Hippocampal formation (tissue), 2 donors: ENCODE data around the gene VPS11.
"Not testable (repeated sequence)": the region's sequence is repeated elsewhere in the genome, so short reads cannot be mapped to it uniquely, and the experiment has no call there.

Experiments used
- DNase-seq, 2 donors: peaks; one replicate each; lab custom pipeline; 2025; lab: John Stamatoyannopoulos, UW

Gene VPS11

DNA sequence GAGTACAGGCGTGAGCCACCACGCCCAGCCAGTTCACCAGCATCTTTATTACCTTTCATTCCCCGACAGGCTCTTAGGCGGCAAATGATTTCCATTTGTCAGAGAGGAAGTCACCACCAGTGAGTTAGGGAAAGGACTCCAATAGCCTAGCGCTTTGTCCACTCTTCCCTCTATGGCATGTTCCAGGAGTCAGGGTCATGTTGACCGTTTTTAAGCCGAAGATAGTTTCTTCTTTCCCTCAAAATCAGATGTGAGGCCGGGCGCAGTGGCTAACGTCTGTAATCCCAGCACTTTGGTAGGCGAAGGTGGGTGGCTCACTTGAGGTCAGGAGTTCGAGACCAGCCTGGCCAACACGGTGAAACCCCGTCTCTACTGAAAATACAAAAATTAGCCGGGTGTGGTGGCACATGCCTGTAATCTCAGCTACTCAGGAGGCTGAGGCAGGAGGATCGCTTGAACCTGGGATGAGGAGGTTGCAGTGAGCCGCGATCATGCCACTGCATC is 35.6 kb downstream of the VPS11 start:
- DNase-seq, result not testable (repeated sequence)

GRCh38 chr11:119103793-119104192 is 36.2 kb downstream of the VPS11 start:
- DNase-seq, result peak in 1 of 2 donors; percentile 2

- DNase-seq, result peak; percentile 63 to 83
These were observed 39.2 kb downstream of the VPS11 start, which contains the start of gene C2CD2L for GRCh38 chr11:119106564-119107537. Gene C2CD2L, plus strand, starts transcription at chr11:119107344. Its CDS starts 398 bp downstream, at chr11:119107742.

GRCh38 chr11:119107538-119108145 is 40.0 kb downstream of the VPS11 start:
- no peak for DNase-seq

DNA sequence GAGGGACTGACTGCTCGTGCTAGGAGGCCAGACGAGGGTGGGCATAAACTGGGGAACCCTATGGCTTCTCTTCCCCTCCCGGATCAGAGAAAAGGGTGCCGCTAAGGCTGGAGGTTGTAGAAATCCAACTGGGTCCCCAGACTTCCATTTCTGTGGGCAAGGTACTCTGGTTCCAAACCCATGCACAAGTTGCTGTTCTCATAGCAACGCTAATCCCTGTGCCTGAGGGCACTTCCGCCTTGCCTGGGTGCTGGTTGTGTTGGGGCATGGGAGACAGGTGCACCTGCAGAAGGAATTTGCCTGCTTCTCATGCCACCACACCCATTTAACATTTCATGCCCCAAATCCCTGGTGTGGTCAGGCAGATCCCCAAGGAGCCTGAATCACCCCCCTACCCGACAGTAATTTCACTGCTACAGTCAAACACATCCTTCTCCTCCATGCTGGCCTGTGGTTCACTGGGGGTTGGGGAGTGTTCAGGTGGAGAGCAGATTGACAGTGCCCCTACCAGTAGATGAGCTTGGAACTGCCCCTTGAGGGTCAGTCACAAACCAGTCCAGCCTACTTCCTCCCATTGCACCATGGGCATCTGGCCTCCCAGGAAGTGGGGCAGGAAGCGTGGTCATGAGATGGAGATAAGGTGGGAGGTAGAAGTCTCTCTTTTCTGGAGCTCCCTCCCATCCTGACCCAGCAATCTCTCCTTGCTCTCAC is 40.7 kb downstream of the VPS11 start:
- DNase-seq, result peak in 1 of 2 donors; percentile 3

- DNase-seq, result no peak
These were observed 41.2 kb downstream of the VPS11 start for GRCh38 chr11:119108857-119109221.

- no peak for DNase-seq
These were observed 42.2 kb downstream of the VPS11 start for GRCh38 chr11:119109843-119110242.

DNA sequence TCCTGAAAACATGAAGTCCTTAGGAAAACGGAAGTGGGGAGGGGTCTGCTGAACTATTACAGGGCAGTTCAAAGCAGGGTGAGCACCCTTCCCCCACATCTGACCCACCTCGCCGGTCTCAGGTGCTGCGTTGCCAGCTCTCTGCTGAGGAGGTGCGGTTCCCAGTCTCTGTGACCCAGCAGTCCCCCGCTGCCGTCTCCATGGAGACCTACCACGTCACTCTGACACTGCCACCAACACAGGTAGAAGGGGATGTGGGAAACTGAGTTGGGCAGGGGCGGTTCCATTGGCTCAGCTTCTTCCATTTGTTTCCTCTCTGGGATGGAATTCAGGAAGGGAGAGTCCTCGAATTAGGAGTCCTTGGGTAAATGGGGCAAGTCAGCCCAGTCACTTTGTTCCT is 42.8 kb downstream of the VPS11 start:
- DNase-seq, result no peak

DNA sequence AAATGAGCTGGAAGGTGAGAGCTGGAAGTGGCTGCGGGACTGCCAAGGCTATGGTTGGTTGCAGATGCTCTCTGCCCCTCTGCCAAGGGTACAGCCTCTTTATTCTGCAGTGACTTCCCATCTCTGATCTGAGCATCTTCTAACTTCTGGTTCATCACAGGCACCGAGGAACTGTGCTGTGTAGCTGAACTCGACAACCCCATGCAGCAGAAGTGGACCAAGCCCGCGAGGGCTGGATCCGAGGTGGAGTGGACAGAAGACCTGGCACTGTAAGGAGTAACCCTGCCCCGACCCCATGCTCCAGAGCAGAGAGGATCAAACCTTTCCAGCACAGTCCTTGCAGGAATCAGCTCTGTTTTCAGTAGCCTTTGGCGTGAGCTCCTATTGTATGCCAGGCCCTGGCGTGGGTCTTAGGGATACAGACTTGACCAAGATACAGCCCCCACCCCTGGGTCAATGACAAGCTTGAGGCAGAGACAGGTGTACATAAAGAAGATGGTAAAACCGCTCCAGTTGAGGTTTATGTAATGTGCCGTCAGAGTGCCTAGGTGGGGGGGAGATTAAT is 43.8 kb downstream of the VPS11 start:
- DNase-seq, result no peak

GRCh38 chr11:119112314-119113020 is 44.8 kb downstream of the VPS11 start:
- DNase-seq, result no peak

DNA sequence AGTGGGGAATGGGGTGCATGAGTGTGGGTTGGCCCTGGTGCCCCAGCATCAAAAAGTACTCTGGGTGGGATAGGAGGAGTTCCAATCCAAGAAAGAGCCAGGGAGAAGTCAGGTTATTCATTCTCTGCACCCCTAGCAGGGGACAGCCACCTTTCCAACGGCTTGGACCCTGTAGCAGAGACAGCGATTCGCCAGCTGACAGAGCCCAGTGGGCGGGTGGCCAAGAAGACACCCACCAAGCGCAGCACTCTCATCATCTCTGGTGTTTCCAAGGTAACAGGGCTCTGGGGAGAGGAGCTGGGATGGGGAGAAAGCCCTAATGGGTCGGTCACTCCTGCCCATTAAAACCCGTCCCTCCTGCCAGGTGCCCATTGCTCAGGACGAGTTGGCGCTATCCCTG is 46.1 kb downstream of the VPS11 start:
- no peak for DNase-seq

DNA sequence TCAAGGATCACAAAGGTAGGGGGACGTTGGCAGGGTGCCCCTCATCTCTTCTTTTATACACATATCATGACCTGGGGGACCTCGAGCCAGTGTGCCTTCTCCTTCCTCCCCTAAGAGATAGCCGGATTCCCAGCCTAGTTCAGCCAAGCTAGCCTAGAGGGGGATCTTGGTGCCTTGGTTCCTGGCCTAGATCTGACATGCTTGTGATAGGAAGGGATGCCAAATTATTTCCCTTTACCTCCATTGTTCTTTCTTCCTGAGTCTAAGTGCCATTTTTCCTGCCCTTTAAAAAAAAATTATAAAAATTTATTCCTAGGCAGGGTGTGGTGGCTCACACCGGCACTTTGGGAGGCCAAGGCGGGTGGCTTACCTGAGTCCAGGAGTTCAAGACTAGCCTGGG is 46.7 kb downstream of the VPS11 start:
- no peak for DNase-seq

DNA sequence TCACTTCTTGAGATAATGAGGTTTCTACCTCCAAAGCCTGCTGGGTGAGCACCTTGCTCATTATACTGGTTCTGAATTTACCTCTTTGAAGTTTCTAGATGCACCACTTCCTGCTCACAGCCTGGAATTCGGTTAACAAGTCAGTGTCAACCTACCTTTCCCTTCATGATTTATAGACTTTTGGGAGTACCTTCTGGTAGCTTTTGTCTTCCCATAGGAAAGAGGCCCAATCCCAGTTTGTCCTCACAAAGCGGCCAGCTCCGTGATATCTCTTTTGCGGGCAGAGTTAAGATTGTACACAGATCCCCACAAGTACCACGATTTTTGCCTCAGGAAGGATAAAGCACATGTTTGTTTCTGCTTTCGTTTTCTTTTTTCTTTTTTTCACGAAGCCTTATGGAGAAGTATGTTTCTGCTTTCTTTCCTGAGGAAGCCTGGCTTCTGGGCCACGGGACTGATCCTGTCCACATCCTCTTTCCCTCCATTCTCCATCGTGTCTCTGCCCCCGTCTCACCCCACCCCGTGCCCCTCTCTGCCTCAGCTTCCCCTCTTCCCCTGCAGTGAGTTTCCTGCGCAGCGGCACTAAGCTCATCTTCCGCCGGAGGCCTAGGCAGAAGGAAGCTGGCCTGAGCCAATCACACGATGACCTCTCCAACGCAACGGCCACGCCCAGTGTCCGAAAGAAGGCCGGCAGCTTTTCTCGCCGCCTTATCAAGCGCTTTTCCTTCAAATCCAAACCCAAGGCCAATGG is 48.0 kb downstream of the VPS11 start:
- peak; percentile 21 to 41 for DNase-seq

DNA sequence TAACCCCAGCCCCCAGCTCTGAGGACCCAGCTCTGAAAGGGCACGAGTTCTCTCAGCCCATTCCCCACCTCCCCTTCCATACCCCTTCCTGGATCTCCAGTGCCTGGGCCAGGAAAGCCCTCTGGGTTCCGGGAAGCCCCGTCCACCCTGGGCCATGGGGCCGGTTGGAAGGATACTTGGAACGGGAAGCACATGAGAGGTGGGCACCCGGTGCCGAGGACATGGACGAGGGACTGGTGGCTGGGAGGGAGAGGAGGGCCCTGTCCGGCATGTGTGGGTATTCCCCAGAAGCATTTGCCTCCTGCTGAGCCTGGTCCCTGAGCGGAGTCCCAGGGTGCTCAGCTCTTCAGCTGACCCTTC is 48.6 kb downstream of the VPS11 start:
- DNase-seq, result no peak

DNA sequence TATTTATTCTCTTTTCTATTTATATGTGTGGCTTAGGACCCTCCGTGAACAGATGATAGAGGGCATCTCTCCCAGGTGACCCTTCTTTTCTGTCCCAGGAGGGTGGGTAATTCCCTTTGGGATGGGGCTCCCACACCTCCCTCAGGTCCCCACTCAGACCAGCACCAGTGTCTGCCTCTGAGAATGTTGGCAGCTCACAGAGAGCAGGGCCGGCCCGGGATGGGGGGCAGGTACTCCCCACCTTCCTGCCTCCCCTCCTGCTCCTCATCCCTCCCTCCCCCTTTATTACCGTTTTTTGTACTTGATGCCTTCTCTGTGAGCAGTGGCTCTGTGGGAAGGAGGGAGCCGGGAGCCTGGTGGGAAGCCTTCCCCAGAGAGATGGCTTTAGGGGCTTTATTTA is 49.0 kb downstream of the VPS11 start:
- DNase-seq, result no peak

GRCh38 chr11:119117004-119117706 is 49.5 kb downstream of the VPS11 start:
- no peak for DNase-seq

DNA sequence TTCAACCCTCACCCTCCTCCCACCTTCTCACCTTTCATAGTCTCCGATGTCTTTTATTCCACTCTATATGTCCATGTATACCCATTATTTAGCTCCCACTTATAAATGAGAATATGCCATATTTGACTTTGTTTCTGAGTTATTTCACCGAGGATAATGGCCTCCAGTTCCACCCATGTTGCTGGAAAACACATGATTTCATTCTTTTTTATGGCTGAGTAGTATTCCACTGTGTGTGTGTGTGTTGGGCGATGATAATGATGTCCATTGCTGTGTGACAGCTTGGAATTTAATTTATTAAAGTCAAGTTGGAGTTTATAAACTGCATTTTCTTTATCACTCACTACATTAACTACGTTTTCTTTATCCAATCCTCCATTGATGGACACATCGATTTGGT is 50.6 kb downstream of the VPS11 start:
- DNase-seq, result no peak

GRCh38 chr11:119118946-119119345 is 51.3 kb downstream of the VPS11 start:
- no peak for DNase-seq

DNA sequence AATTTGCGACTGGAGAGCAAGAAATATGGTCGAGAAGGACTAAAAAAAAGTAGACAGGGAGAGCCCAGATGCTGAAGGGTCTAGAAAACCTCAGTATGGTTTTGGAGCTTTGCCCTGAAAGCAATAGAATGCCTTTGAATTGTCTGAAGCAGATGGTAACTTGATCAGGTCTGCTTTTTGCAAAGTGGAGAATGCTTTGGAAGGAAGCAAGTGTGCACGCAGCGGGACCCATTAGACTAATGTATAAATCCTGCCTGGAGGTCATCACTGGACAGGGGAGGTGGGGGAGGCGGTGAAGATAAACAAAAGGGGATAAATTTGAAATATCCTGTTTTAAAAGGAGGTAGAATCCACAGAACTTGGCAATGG is 53.0 kb downstream of the VPS11 start:
- DNase-seq, result peak in 1 of 2 donors; percentile 45
